ENCODE data around the gene GHDC.

Gene GHDC

GRCh38 chr17:42180922-42181850 lies 13.1 kb downstream of the GHDC start, which contains the start of gene KCNH4:
TSS of gene KCNH4 (minus strand) at chr17:42181142. CDS start at chr17:42180945, 197 bp downstream.
- Mint-ChIP-seq H3K27me3 (no peaks in the 10 kb centered on the region), H3K27ac (peak within 1 kb of the TSS; percentile 69), H3K9me3 (no peaks in the 10 kb centered on the region), H3K4me1 (peaks cover 76% of the 10 kb centered on the region), H3K4me3 (peak within 1 kb of the TSS; percentile 78), H3K36me3 (no peaks in the 10 kb centered on the region)
- ATAC-seq, result peak; percentile 73

GRCh38 chr17:42180411-42180921 lies 13.8 kb downstream of the GHDC start:
- H3K9me3 Mint-ChIP-seq, result no peaks in the 10 kb centered on the region
- H3K4me1 Mint-ChIP-seq, result peaks cover 76% of the 10 kb centered on the region
- peak overlapping the region; percentile 69 for H3K27ac Mint-ChIP-seq
- peaks cover 7% of the 10 kb centered on the region for H3K36me3 Mint-ChIP-seq
- H3K27me3 Mint-ChIP-seq, result no peaks in the 10 kb centered on the region
- ATAC-seq, result no peak
- peak overlapping the region; percentile 78 for H3K4me3 Mint-ChIP-seq

- H3K27me3 Mint-ChIP-seq, result no peaks in the 10 kb centered on the region
- no peaks in the 10 kb centered on the region for H3K9me3 Mint-ChIP-seq
- H3K36me3 Mint-ChIP-seq, result peaks cover 11% of the 10 kb centered on the region
- peaks cover 72% of the 10 kb centered on the region for H3K4me1 Mint-ChIP-seq
- peak overlapping the region; percentile 78 for H3K4me3 Mint-ChIP-seq
- no peak for ATAC-seq
- peak overlapping the region; percentile 69 for H3K27ac Mint-ChIP-seq
Observed at GRCh38 chr17:42179911-42180410, 14.3 kb downstream of the GHDC start.

GRCh38 chr17:42179335-42179734 lies 15.0 kb downstream of the GHDC start:
- Mint-ChIP-seq H3K27me3 (no peaks in the 10 kb centered on the region), H3K27ac (peak overlapping the region; percentile 55), H3K4me1 (peaks cover 66% of the 10 kb centered on the region), H3K9me3 (no peaks in the 10 kb centered on the region), H3K36me3 (peaks cover 11% of the 10 kb centered on the region), H3K4me3 (no peak overlapping the region)
- ATAC-seq, result no peak

GRCh38 chr17:42178817-42179216 lies 15.5 kb downstream of the GHDC start:
- Mint-ChIP-seq H3K9me3 (no peaks in the 10 kb centered on the region), H3K36me3 (peaks cover 11% of the 10 kb centered on the region), H3K4me3 (peak overlapping the region; percentile 18), H3K27me3 (no peaks in the 10 kb centered on the region), H3K4me1 (peaks cover 63% of the 10 kb centered on the region), H3K27ac (peak overlapping the region; percentile 55)
- peak; percentile 80 for ATAC-seq

- Mint-ChIP-seq H3K27ac (no peak overlapping the region), H3K9me3 (no peaks in the 10 kb centered on the region), H3K4me3 (no peak overlapping the region), H3K36me3 (peaks cover 11% of the 10 kb centered on the region), H3K27me3 (no peaks in the 10 kb centered on the region), H3K4me1 (peaks cover 52% of the 10 kb centered on the region)
- no peak for ATAC-seq
Observed at GRCh38 chr17:42177684-42178083, 16.6 kb downstream of the GHDC start.

- no peaks in the 10 kb centered on the region for H3K27me3 Mint-ChIP-seq
- H3K9me3 Mint-ChIP-seq, result no peaks in the 10 kb centered on the region
- peaks cover 19% of the 10 kb centered on the region for H3K4me1 Mint-ChIP-seq
- no peak overlapping the region for H3K4me3 Mint-ChIP-seq
- no peak for ATAC-seq
- H3K36me3 Mint-ChIP-seq, result peaks cover 18% of the 10 kb centered on the region
- no peak overlapping the region for H3K27ac Mint-ChIP-seq
Observed at GRCh38 chr17:42174126-42174783, 20.0 kb downstream of the GHDC start.

GRCh38 chr17:42171831-42172230 lies 22.5 kb downstream of the GHDC start:
- no peaks in the 10 kb centered on the region for H3K27me3 Mint-ChIP-seq
- peaks cover 12% of the 10 kb centered on the region for H3K4me1 Mint-ChIP-seq
- H3K4me3 Mint-ChIP-seq, result no peak overlapping the region
- no peak for ATAC-seq
- no peak overlapping the region for H3K27ac Mint-ChIP-seq
- peaks cover 18% of the 10 kb centered on the region for H3K36me3 Mint-ChIP-seq
- H3K9me3 Mint-ChIP-seq, result no peaks in the 10 kb centered on the region

GRCh38 chr17:42169351-42169750 lies 24.9 kb downstream of the GHDC start:
- no peak for ATAC-seq
- H3K27me3 Mint-ChIP-seq, result no peaks in the 10 kb centered on the region
- H3K9me3 Mint-ChIP-seq, result no peaks in the 10 kb centered on the region
- peaks cover 8% of the 10 kb centered on the region for H3K36me3 Mint-ChIP-seq
- H3K27ac Mint-ChIP-seq, result no peak overlapping the region
- peaks cover 14% of the 10 kb centered on the region for H3K4me1 Mint-ChIP-seq
- H3K4me3 Mint-ChIP-seq, result no peak overlapping the region

- peaks cover 18% of the 10 kb centered on the region for H3K4me1 Mint-ChIP-seq
- no peaks in the 10 kb centered on the region for H3K27me3 Mint-ChIP-seq
- H3K9me3 Mint-ChIP-seq, result no peaks in the 10 kb centered on the region
- no peak overlapping the region for H3K4me3 Mint-ChIP-seq
- peaks cover 8% of the 10 kb centered on the region for H3K36me3 Mint-ChIP-seq
- ATAC-seq, result no peak
- H3K27ac Mint-ChIP-seq, result no peak overlapping the region
Observed at GRCh38 chr17:42167807-42168206, 26.5 kb downstream of the GHDC start.

GRCh38 chr17:42166196-42166763 lies 28.0 kb downstream of the GHDC start:
- ATAC-seq, result no peak
- Mint-ChIP-seq H3K4me1 (peaks cover 28% of the 10 kb centered on the region), H3K36me3 (peaks cover 8% of the 10 kb centered on the region), H3K9me3 (no peaks in the 10 kb centered on the region), H3K27me3 (no peaks in the 10 kb centered on the region), H3K4me3 (no peak overlapping the region), H3K27ac (no peak overlapping the region)

GRCh38 chr17:42165751-42166150 lies 28.5 kb downstream of the GHDC start:
- Mint-ChIP-seq H3K9me3 (no peaks in the 10 kb centered on the region), H3K4me1 (peaks cover 32% of the 10 kb centered on the region), H3K4me3 (no peak overlapping the region), H3K36me3 (peaks cover 5% of the 10 kb centered on the region), H3K27me3 (no peaks in the 10 kb centered on the region), H3K27ac (no peak overlapping the region)
- ATAC-seq, result no peak

- Mint-ChIP-seq H3K4me3 (no peak overlapping the region), H3K27ac (no peak overlapping the region)
- no peak for ATAC-seq
Observed at GRCh38 chr17:42163696-42164407, 30.4 kb downstream of the GHDC start.

GRCh38 chr17:42163113-42163512 lies 31.2 kb downstream of the GHDC start:
- H3K4me3 Mint-ChIP-seq, result no peak overlapping the region
- H3K4me1 Mint-ChIP-seq, result peaks cover 32% of the 10 kb centered on the region
- no peak for ATAC-seq
- no peak overlapping the region for H3K27ac Mint-ChIP-seq
- H3K27me3 Mint-ChIP-seq, result no peaks in the 10 kb centered on the region
- no peaks in the 10 kb centered on the region for H3K9me3 Mint-ChIP-seq
- no peaks in the 10 kb centered on the region for H3K36me3 Mint-ChIP-seq

More at GRCh38 chr17:42163696-42164407, 30.4 kb downstream of the GHDC start:
- H3K27me3 Mint-ChIP-seq, result no peaks in the 10 kb centered on the region
- H3K4me1 Mint-ChIP-seq, result peaks cover 32% of the 10 kb centered on the region
- no peaks in the 10 kb centered on the region for H3K36me3 Mint-ChIP-seq
- H3K9me3 Mint-ChIP-seq, result no peaks in the 10 kb centered on the region
